ENCODE data around the gene LPIN1. TPM values are rescaled to one million over a fixed set of nuclear protein-coding genes. Genes with fewer than 3 reads are reported as not detected.

Gene LPIN1
- total and polyA plus RNA-seq, 2 of the 13 experiments (the other 11 are each of a cell fraction or from before 2014, with no cell fraction given): 9.7 to 19.4 TPM

DNA sequence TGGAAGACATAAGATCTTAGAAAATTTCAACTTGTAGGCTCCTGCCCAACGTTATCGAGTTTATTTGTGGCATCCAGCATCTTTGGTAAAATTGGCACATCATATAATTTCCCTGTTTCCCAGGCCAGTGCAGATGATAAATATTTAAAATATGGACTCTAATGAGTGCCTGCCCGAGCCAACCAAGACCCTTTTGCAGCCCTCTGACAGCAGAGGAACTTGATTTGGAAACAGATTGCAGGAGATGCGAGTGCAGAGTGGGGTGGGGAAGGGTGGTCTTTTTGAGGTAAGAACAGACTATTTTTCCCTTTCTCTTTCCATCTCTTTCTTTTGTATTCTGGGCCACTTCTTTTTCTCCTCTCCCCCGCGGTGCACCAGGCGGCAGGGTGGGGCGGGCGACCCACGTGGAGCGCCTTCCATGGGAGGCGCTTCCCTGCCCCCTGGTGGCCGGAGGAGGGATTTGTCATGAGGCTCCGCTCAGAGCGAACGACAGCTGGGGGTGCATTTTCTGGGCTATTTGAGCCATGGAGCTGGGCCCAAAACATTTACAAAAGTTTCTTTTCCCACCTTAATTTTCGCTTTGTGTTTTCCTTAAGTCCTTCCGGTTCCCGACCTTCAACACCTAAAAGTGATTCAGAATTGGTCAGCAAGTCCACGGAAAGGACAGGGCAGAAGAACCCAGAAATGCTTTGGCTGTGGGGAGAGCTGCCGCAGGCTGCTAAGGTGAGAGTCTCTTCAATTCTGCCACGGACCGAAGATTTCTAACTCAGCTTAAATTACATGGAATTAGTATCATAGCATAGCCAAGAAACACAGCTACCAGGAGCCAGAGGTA, 32.7 kb downstream of the LPIN1 start (continued):
- TF ChIP-seq, protein P1, sequence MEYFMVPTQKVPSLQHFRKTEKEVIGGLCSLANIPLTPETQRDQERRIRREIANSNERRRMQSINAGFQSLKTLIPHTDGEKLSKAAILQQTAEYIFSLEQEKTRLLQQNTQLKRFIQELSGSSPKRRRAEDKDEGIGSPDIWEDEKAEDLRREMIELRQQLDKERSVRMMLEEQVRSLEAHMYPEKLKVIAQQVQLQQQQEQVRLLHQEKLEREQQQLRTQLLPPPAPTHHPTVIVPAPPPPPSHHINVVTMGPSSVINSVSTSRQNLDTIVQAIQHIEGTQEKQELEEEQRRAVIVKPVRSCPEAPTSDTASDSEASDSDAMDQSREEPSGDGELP (IDR thresholded peaks at IDR 0.05; ENCODE audit: borderline replicate concordance, low read depth): 0 out of 2 replicates have a peak, but pooled peaks have one; percentile 20
- TF ChIP-seq PTBP1 (IDR thresholded peaks at IDR 0.05; ENCODE audit: low read depth, low read length, poor library complexity, severe bottlenecking): peak; percentile 87
- TF ChIP-seq, protein P2, sequence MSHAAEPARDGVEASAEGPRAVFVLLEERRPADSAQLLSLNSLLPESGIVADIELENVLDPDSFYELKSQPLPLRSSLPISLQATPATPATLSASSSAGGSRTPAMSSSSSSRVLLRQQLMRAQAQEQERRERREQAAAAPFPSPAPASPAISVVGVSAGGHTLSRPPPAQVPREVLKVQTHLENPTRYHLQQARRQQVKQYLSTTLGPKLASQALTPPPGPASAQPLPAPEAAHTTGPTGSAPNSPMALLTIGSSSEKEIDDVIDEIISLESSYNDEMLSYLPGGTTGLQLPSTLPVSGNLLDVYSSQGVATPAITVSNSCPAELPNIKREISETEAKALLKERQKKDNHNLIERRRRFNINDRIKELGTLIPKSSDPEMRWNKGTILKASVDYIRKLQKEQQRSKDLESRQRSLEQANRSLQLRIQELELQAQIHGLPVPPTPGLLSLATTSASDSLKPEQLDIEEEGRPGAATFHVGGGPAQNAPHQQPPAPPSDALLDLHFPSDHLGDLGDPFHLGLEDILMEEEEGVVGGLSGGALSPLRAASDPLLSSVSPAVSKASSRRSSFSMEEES (CRISPR knock-in tag; IDR thresholded peaks at IDR 0.05): 0 out of 2 replicates have a peak, but pooled peaks have one; percentile 16
- TF ChIP-seq ZNF547 (CRISPR knock-in tag; IDR thresholded peaks at IDR 0.05): peak; percentile 38; the same call in 1 of the 2 replicates
- TF ChIP-seq ZNF678 (CRISPR knock-in tag; IDR thresholded peaks at IDR 0.05): no peak
- 0 out of 2 replicates have a peak, but pooled peaks have one; percentile 25 for TF ChIP-seq IKZF5 (CRISPR knock-in tag; IDR thresholded peaks at IDR 0.05)
- TF ChIP-seq U2AF1 (optimal IDR thresholded peaks at IDR 0.05; ENCODE audit: low read depth, low read length): peak; percentile 43
- TF ChIP-seq KLF9 (CRISPR knock-in tag; IDR thresholded peaks at IDR 0.05; ENCODE audit: low read depth): no peak
- peak; percentile 29; the same call in 1 of the 2 replicates for TF ChIP-seq MEIS2 (CRISPR knock-in tag; IDR thresholded peaks at IDR 0.05)
- peak; percentile 31; the same call in 1 of the 2 replicates for TF ChIP-seq THAP11 (CRISPR knock-in tag; IDR thresholded peaks at IDR 0.05)
- peak; percentile 36; the same call in 1 of the 2 replicates for TF ChIP-seq ZNF280B (CRISPR knock-in tag; IDR thresholded peaks at IDR 0.05; ENCODE audit: borderline replicate concordance)
- TF ChIP-seq, protein P3, sequence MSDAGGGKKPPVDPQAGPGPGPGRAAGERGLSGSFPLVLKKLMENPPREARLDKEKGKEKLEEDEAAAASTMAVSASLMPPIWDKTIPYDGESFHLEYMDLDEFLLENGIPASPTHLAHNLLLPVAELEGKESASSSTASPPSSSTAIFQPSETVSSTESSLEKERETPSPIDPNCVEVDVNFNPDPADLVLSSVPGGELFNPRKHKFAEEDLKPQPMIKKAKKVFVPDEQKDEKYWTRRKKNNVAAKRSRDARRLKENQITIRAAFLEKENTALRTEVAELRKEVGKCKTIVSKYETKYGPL (CRISPR knock-in tag; IDR thresholded peaks at IDR 0.05): no peak
- TF ChIP-seq ZNF768 (CRISPR knock-in tag; IDR thresholded peaks at IDR 0.05): peak; percentile 54; the same call in 1 of the 2 replicates
- TF ChIP-seq IRF2 (CRISPR knock-in tag; IDR thresholded peaks at IDR 0.05): no peak
- peak; percentile 86; the same call in 1 of the 2 replicates for TF ChIP-seq ZNF33B (CRISPR knock-in tag; IDR thresholded peaks at IDR 0.05)
- TF ChIP-seq HDAC2 (CRISPR knock-in tag; IDR thresholded peaks at IDR 0.05): peak; percentile 21; the same call in 1 of the 2 replicates
- TF ChIP-seq NRL (CRISPR knock-in tag; IDR thresholded peaks at IDR 0.05; ENCODE audit: borderline replicate concordance): peak; percentile 36; the same call in 1 of the 2 replicates
- peak; percentile 78; the same call in 1 of the 2 replicates for TF ChIP-seq NFKB2 (CRISPR knock-in tag; IDR thresholded peaks at IDR 0.05; ENCODE audit: borderline replicate concordance)
- peak; percentile 77; the same call in 1 of the 2 replicates for TF ChIP-seq ZNF430 (CRISPR knock-in tag; IDR thresholded peaks at IDR 0.05)
- TF ChIP-seq PPARG (CRISPR knock-in tag; conservative IDR thresholded peaks at IDR 0.05): 0 out of 2 replicates have a peak, but pooled peaks have one; percentile 20
- peak; percentile 84 for TF ChIP-seq ZNF605 (CRISPR knock-in tag; IDR thresholded peaks at IDR 0.05)
- TF ChIP-seq SMC3 (IDR thresholded peaks at IDR 0.05; ENCODE audit: low read length): peak; percentile 64
- no peak; the same call in 1 of the 2 replicates for TF ChIP-seq ZFX (CRISPR knock-in tag; IDR thresholded peaks at IDR 0.05; ENCODE audit: low read depth)
- TF ChIP-seq FOSL1 (CRISPR knock-in tag; IDR thresholded peaks at IDR 0.05; ENCODE audit: borderline replicate concordance): no peak
- peak; percentile 86 for TF ChIP-seq SAP130 (CRISPR knock-in tag; IDR thresholded peaks at IDR 0.05; ENCODE audit: low read depth)
